ENCODE data around the gene MAN1A1. TPM values are rescaled to one million over a fixed set of nuclear protein-coding genes. Genes with fewer than 3 reads are reported as not detected.

Gene MAN1A1
- total and polyA plus RNA-seq, 2 experiments from 2014 or later = 117 to 245 TPM

DNA sequence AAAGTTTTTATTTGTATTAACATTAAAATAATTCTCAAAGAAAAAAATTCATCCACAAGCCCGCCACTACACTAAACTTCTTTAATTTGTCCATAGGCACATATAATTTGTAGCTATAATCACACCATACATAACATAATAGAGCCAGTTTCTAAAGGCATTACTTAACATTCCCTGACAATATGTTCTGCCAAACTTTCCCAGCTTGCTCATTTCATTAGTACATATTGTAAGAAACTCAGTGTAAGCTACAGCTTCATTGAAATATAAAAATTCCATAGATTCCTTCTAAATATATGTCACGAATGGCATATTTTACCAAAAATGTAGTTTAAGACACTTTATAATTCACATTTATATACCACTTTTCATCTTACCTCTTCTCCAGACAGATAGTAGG lies 59.3 kb downstream of the MAN1A1 start:
- H3K4me1 ChIP-seq (ENCODE audit: insufficient read depth) = no peaks in the 10 kb centered on the region
- no peak overlapping the region for H3K4me3 ChIP-seq
- no peak overlapping the region for H2AFZ ChIP-seq
- H3K79me2 ChIP-seq = peaks cover 70% of the 10 kb centered on the region
- no peak for TF ChIP-seq EZH2 (IDR thresholded peaks at IDR 0.05; ENCODE audit: borderline replicate concordance)
- H3K4me2 ChIP-seq = no peak overlapping the region
- WGBS (ENCODE audit: low lambda C conversion rate, missing lambda C conversion rate) = 80% methylated on average over 2 of the region's 2 CpGs
- no peaks in the 10 kb centered on the region for H3K27me3 ChIP-seq
- no peaks in the 10 kb centered on the region for H3K9me3 ChIP-seq (ENCODE audit: low read depth)
- no peaks in the 10 kb centered on the region for H3K36me3 ChIP-seq (replicated peaks; ENCODE audit: insufficient read depth, low read depth)
- H4K20me1 ChIP-seq (ENCODE audit: insufficient read depth, poor library complexity, severe bottlenecking) = no peaks in the 10 kb centered on the region
- H3K27ac ChIP-seq = no peak overlapping the region
- H3K9me2 ChIP-seq (replicated peaks; ENCODE audit: insufficient read depth) = no peaks in the 10 kb centered on the region
- no peak for DNase-seq (ENCODE audit: low spot score)

DNA sequence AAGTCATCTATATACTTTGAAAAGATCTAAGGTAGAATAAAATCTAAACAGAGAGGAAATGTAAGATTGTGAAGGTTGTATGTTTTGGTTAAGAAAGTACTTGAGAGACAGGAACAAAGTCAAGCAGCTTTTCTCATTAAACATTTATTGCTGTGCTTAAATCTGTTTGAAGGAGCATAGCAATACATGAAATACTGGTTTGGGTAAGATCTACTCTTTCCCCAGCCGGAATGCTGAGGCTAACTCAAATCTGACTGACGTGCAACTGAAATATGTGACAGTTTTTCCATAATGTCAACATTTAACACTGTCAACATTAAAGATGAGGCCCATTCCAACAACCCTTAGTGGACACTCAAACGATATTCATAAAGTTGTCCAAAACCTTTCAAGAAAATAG lies 59.9 kb downstream of the MAN1A1 start:
- no peak overlapping the region for H3K27ac ChIP-seq
- TF ChIP-seq, protein P1, sequence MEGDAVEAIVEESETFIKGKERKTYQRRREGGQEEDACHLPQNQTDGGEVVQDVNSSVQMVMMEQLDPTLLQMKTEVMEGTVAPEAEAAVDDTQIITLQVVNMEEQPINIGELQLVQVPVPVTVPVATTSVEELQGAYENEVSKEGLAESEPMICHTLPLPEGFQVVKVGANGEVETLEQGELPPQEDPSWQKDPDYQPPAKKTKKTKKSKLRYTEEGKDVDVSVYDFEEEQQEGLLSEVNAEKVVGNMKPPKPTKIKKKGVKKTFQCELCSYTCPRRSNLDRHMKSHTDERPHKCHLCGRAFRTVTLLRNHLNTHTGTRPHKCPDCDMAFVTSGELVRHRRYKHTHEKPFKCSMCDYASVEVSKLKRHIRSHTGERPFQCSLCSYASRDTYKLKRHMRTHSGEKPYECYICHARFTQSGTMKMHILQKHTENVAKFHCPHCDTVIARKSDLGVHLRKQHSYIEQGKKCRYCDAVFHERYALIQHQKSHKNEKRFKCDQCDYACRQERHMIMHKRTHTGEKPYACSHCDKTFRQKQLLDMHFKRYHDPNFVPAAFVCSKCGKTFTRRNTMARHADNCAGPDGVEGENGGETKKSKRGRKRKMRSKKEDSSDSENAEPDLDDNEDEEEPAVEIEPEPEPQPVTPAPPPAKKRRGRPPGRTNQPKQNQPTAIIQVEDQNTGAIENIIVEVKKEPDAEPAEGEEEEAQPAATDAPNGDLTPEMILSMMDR (IDR thresholded peaks at IDR 0.05; ENCODE audit: poor library complexity) = no peak
- TF ChIP-seq EZH2phosphoT487 (IDR thresholded peaks at IDR 0.05; ENCODE audit: low read depth, severe bottlenecking, unreplicated experiment) (no peak), EZH2 (IDR thresholded peaks at IDR 0.05; ENCODE audit: borderline replicate concordance) (no peak)
- H3K9me2 ChIP-seq (replicated peaks; ENCODE audit: insufficient read depth) = no peaks in the 10 kb centered on the region
- no peak overlapping the region for H2AFZ ChIP-seq
- no peak for DNase-seq (ENCODE audit: low spot score)
- no peak overlapping the region for H3K4me2 ChIP-seq
- H3K27me3 ChIP-seq = no peaks in the 10 kb centered on the region
- no peaks in the 10 kb centered on the region for H3K4me1 ChIP-seq (ENCODE audit: insufficient read depth)
- no peak overlapping the region for H3K4me3 ChIP-seq
- H3K9me3 ChIP-seq (ENCODE audit: low read depth) = no peaks in the 10 kb centered on the region
- WGBS (ENCODE audit: low lambda C conversion rate, missing lambda C conversion rate) = 60% methylated on average over 3 of the region's 3 CpGs
- no peaks in the 10 kb centered on the region for H4K20me1 ChIP-seq (ENCODE audit: insufficient read depth, poor library complexity, severe bottlenecking)
- no peaks in the 10 kb centered on the region for H3K36me3 ChIP-seq (replicated peaks; ENCODE audit: insufficient read depth, low read depth)
- H3K79me2 ChIP-seq = peaks cover 66% of the 10 kb centered on the region

DNA sequence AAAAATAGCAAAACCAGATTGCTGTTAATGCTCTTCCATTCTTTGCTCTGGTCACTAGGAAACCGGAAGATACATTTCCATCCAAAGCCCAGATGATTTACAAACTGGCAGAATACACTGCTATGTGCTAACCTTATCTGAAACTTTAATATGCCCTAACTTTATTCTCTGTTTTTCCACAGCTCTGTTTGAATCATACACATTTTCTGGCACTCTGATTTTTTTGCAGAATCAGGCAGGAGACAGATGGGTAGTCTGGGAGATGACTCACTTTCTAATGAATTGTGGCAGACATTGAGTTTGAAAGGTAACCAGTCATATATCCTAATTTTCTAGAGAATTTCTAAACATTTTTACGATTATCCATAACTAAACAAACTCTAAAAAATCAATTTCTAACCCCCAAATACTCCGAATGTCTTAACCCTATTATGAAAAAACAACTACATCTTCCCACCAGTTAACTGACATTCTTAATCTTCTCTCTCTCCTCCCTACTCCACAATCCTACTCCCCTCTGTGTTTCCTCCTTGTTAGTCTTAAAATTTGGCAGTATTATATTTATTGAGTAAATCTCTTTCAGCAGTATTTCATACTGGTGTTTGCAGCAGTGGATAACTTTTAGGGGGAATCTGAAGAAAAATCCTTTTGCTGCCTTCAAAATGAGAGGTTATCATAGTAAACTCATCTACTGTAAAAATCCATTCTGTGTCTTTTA lies 63.5 kb downstream of the MAN1A1 start:
- Histone ChIP-seq H3K79me2 (peaks cover 54% of the 10 kb centered on the region), H3K27me3 (no peaks in the 10 kb centered on the region), H3K4me2 (no peak overlapping the region), H3K4me3 (no peak overlapping the region), H3K9me3 (ENCODE audit: low read depth) (no peaks in the 10 kb centered on the region), H2AFZ (no peak overlapping the region), H3K27ac (no peak overlapping the region), H3K4me1 (ENCODE audit: insufficient read depth) (peaks cover 4% of the 10 kb centered on the region), H4K20me1 (ENCODE audit: insufficient read depth, poor library complexity, severe bottlenecking) (no peaks in the 10 kb centered on the region), H3K9me2 (replicated peaks; ENCODE audit: insufficient read depth) (no peaks in the 10 kb centered on the region), H3K36me3 (replicated peaks; ENCODE audit: insufficient read depth, low read depth) (no peaks in the 10 kb centered on the region)
- DNase-seq (ENCODE audit: low spot score) = no peak
- 86% methylated on average over 3 of the region's 3 CpGs for WGBS (ENCODE audit: low lambda C conversion rate, missing lambda C conversion rate)
- TF ChIP-seq EZH2 (IDR thresholded peaks at IDR 0.05; ENCODE audit: borderline replicate concordance) (no peak), EZH2phosphoT487 (IDR thresholded peaks at IDR 0.05; ENCODE audit: low read depth, severe bottlenecking, unreplicated experiment) (no peak)
- TF ChIP-seq, protein P1 (IDR thresholded peaks at IDR 0.05; ENCODE audit: poor library complexity) = no peak

DNA sequence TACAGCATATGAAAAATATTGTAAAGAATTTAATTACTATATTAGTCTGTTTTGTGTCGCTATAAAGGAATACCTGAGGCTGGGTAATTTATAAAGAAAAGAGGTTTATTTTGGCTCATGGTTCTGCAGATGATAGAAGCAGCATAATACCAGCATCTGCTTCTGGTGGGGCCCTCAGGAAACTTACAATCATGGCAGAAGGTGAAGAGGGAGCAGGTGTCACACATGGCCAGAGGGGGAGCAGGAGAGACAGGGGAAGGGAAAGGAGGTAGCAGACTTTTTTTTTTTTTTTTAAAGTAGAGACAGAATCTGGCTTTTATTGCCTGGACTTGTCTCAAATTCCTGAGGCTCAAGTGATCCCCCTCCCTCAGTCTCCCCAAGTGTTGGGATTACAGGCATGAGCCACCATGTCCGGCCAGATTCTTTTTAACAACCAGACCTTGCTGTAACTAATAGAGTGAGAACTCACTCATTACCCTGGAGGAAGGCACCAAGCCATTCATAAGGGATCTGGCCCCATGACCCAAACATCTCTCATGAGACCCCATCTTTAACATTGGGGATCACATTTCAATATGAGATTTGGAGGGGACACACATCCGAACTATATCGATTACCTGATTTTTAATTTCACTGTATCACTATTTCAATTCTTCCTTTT lies 64.6 kb downstream of the MAN1A1 start:
- 82% methylated on average over 4 of the region's 4 CpGs for WGBS (ENCODE audit: low lambda C conversion rate, missing lambda C conversion rate)
- H2AFZ ChIP-seq = no peak overlapping the region
- H3K4me2 ChIP-seq = no peak overlapping the region
- no peaks in the 10 kb centered on the region for H4K20me1 ChIP-seq (ENCODE audit: insufficient read depth, poor library complexity, severe bottlenecking)
- no peaks in the 10 kb centered on the region for H3K36me3 ChIP-seq (replicated peaks; ENCODE audit: insufficient read depth, low read depth)
- TF ChIP-seq EZH2 (IDR thresholded peaks at IDR 0.05; ENCODE audit: borderline replicate concordance) (no peak), EZH2phosphoT487 (IDR thresholded peaks at IDR 0.05; ENCODE audit: low read depth, severe bottlenecking, unreplicated experiment) (no peak)
- TF ChIP-seq, protein P1 (IDR thresholded peaks at IDR 0.05; ENCODE audit: poor library complexity) = no peak
- no peak for DNase-seq (ENCODE audit: low spot score)
- no peak overlapping the region for H3K27ac ChIP-seq
- H3K9me2 ChIP-seq (replicated peaks; ENCODE audit: insufficient read depth) = no peaks in the 10 kb centered on the region
- H3K9me3 ChIP-seq (ENCODE audit: low read depth) = no peaks in the 10 kb centered on the region
- peaks cover 6% of the 10 kb centered on the region for H3K4me1 ChIP-seq (ENCODE audit: insufficient read depth)
- H3K79me2 ChIP-seq = peaks cover 59% of the 10 kb centered on the region
- no peak overlapping the region for H3K4me3 ChIP-seq
- no peaks in the 10 kb centered on the region for H3K27me3 ChIP-seq

All from hepatocyte (in vitro differentiated cells).